ENCODE data around the gene AP3D1. TPM values are rescaled to one million over a fixed set of nuclear protein-coding genes. Genes with fewer than 3 reads are reported as not detected.

AP3D1 gene
- total RNA-seq, 2 experiments from 2014 or later, result 41.8 to 41.9 TPM

GRCh38 chr19:2079076-2079864 lies 72.1 kb downstream of the AP3D1 start:
- Mint-ChIP-seq H3K27me3 (no peaks in the 10 kb centered on the region), H3K4me3 (peak overlapping the region; percentile 86), H3K36me3 (ENCODE audit: low read depth) (peaks cover 85% of the 10 kb centered on the region), H3K27ac (peak overlapping the region; percentile 97), H3K4me1 (ENCODE audit: low read depth) (peaks cover 52% of the 10 kb centered on the region), H3K9me3 (no peaks in the 10 kb centered on the region)
- no peak for TF ChIP-seq CTCF (IDR thresholded peaks at IDR 0.05)
- CTCF ChIA-PET, result interaction anchor here (0.6 kb wide), 1 partner anchor 8 kb away, joined by 4 read pairs; no protein-coding TSS in a partner anchor
- Histone ChIP-seq H3K27ac (ENCODE audit: low read depth in 1 of 2, low read length in 2 of 2) (peak overlapping the region; percentile 5 to 70), H3K9me3 (ENCODE audit: control insufficient read depth in 1 of 2, insufficient read depth in 1 of 2, low read length in 2 of 2) (no peaks in the 10 kb centered on the region), H3K36me3 (ENCODE audit: insufficient read depth, low read length) (peaks cover 70% of the 10 kb centered on the region), H3K27me3 (ENCODE audit: control insufficient read depth in 1 of 2, insufficient read depth in 2 of 2, low read length in 2 of 2) (no peaks in the 10 kb centered on the region), H3K4me3 (ENCODE audit: low read length) (no peak overlapping the region), H3K4me1 (ENCODE audit: insufficient read depth, low read length) (peaks cover 76% of the 10 kb centered on the region)
- ATAC-seq (ENCODE audit: poor library complexity), result no peak
- POLR2A ChIA-PET, result interaction anchor here (1.2 kb wide), 1 partner anchor 47 kb away, joined by 3 read pairs; no protein-coding TSS in a partner anchor
- intact Hi-C loops (cut with DNase I, micrococcal nuclease), result no loop called here
- DNase-seq, result no peak

- H3K36me3 Mint-ChIP-seq (ENCODE audit: low read depth), result peaks cover 84% of the 10 kb centered on the region
- no peak overlapping the region for H3K4me3 ChIP-seq (ENCODE audit: low read length)
- no peak for DNase-seq
- H3K27ac ChIP-seq (ENCODE audit: low read depth in 1 of 2, low read length in 2 of 2), result peak overlapping the region in 1 of 2 donors; percentile 10
- no peaks in the 10 kb centered on the region for H3K27me3 ChIP-seq (ENCODE audit: control insufficient read depth in 1 of 2, insufficient read depth in 2 of 2, low read length in 2 of 2)
- peak overlapping the region; percentile 97 for H3K27ac Mint-ChIP-seq
- ATAC-seq (ENCODE audit: poor library complexity), result no peak
- H3K36me3 ChIP-seq (ENCODE audit: insufficient read depth, low read length), result peaks cover 82% of the 10 kb centered on the region
- peak overlapping the region; percentile 25 for H3K4me3 Mint-ChIP-seq
- no peaks in the 10 kb centered on the region for H3K9me3 ChIP-seq (ENCODE audit: control insufficient read depth in 1 of 2, insufficient read depth in 1 of 2, low read length in 2 of 2)
- peaks cover 48% of the 10 kb centered on the region for H3K4me1 Mint-ChIP-seq (ENCODE audit: low read depth)
- H3K4me1 ChIP-seq (ENCODE audit: insufficient read depth, low read length), result peaks cover 78% of the 10 kb centered on the region
- POLR2A ChIA-PET, result interaction anchor here (0.9 kb wide), 1 partner anchor 12 kb away, joined by 3 read pairs; no protein-coding TSS in a partner anchor
- no peaks in the 10 kb centered on the region for H3K27me3 Mint-ChIP-seq
- no peak for TF ChIP-seq CTCF (IDR thresholded peaks at IDR 0.05)
- H3K9me3 Mint-ChIP-seq, result no peaks in the 10 kb centered on the region
- CTCF ChIA-PET, result no interaction called here
- intact Hi-C loops (cut with DNase I, micrococcal nuclease), result no loop called here
These were observed 73.3 kb downstream of the AP3D1 start for GRCh38 chr19:2077833-2078619.

- H3K27ac ChIP-seq (ENCODE audit: low read depth in 1 of 2, low read length in 2 of 2), result peak overlapping the region in 1 of 2 donors; percentile 10
- no peak overlapping the region for H3K4me3 ChIP-seq (ENCODE audit: low read length)
- intact Hi-C loops (cut with DNase I, micrococcal nuclease), result no loop called here
- no peaks in the 10 kb centered on the region for H3K9me3 ChIP-seq (ENCODE audit: control insufficient read depth in 1 of 2, insufficient read depth in 1 of 2, low read length in 2 of 2)
- Mint-ChIP-seq H3K27me3 (no peaks in the 10 kb centered on the region), H3K9me3 (no peaks in the 10 kb centered on the region), H3K27ac (peak overlapping the region; percentile 97), H3K4me1 (ENCODE audit: low read depth) (peaks cover 42% of the 10 kb centered on the region), H3K36me3 (ENCODE audit: low read depth) (peaks cover 84% of the 10 kb centered on the region), H3K4me3 (no peak overlapping the region)
- ATAC-seq (ENCODE audit: poor library complexity), result no peak
- POLR2A ChIA-PET, result interaction anchor here (0.9 kb wide), 1 partner anchor 12 kb away, joined by 3 read pairs; no protein-coding TSS in a partner anchor
- CTCF ChIA-PET, result no interaction called here
- H3K36me3 ChIP-seq (ENCODE audit: insufficient read depth, low read length), result peaks cover 85% of the 10 kb centered on the region
- H3K4me1 ChIP-seq (ENCODE audit: insufficient read depth, low read length), result peaks cover 71% of the 10 kb centered on the region
- no peak for TF ChIP-seq CTCF (IDR thresholded peaks at IDR 0.05)
- DNase-seq, result no peak
- H3K27me3 ChIP-seq (ENCODE audit: control insufficient read depth in 1 of 2, insufficient read depth in 2 of 2, low read length in 2 of 2), result no peaks in the 10 kb centered on the region
These were observed 74.0 kb downstream of the AP3D1 start for GRCh38 chr19:2077398-2077797.
